ENCODE results near the gene TNNI3K. TPM values are rescaled to one million over a fixed set of nuclear protein-coding genes. Genes with fewer than 3 reads are reported as not detected.

Gene TNNI3K
- total RNA-seq, 6 donors from 2014 or later, result 0.72 to 2.8 (median 2.1) TPM; not detected in 1

- DNase-seq (no peak), ATAC-seq (ENCODE audit: low FRiP score in 2 of 2) (no peak)
- no peaks in the 10 kb centered on the region for H3K36me3 ChIP-seq
- H3K4me3 ChIP-seq, result no peak overlapping the region
- H3K27ac ChIP-seq, result no peak overlapping the region
- no peak for TF ChIP-seq POLR2A (IDR thresholded peaks at IDR 0.05)
- TF ChIP-seq EP300 (IDR thresholded peaks at IDR 0.05), result no peak
- TF ChIP-seq CTCF (IDR thresholded peaks at IDR 0.05), result no peak
- TF ChIP-seq POLR2AphosphoS5 (IDR thresholded peaks at IDR 0.05), result no peak
- 77 to 78% methylated on average over 6 of the region's 6 CpGs for WGBS, 2 donors
- H3K4me1 ChIP-seq, result no peaks in the 10 kb centered on the region
- no peaks in the 10 kb centered on the region for H3K9me3 ChIP-seq
- no peaks in the 10 kb centered on the region for H3K27me3 ChIP-seq
Measured at GRCh38 chr1:74474585-74474984, 239.4 kb downstream of the TNNI3K start.

GRCh38 chr1:74478979-74479378 is 243.8 kb downstream of the TNNI3K start:
- ATAC-seq (ENCODE audit: low FRiP score in 2 of 2) (no peak), DNase-seq (no peak)
- Histone ChIP-seq H3K9me3 (no peaks in the 10 kb centered on the region), H3K4me1 (no peaks in the 10 kb centered on the region), H3K27ac (no peak overlapping the region), H3K36me3 (no peaks in the 10 kb centered on the region), H3K4me3 (no peak overlapping the region), H3K27me3 (no peaks in the 10 kb centered on the region)
- no peak for TF ChIP-seq POLR2A (IDR thresholded peaks at IDR 0.05)
- TF ChIP-seq EP300 (IDR thresholded peaks at IDR 0.05), result no peak
- no peak for TF ChIP-seq POLR2AphosphoS5 (IDR thresholded peaks at IDR 0.05)
- TF ChIP-seq CTCF (IDR thresholded peaks at IDR 0.05), result no peak
- 58 to 78% methylated on average over 2 of the region's 2 CpGs for WGBS, 2 donors

GRCh38 chr1:74480068-74480467 is 244.9 kb downstream of the TNNI3K start:
- no peak for TF ChIP-seq POLR2A (IDR thresholded peaks at IDR 0.05)
- TF ChIP-seq EP300 (IDR thresholded peaks at IDR 0.05), result no peak
- TF ChIP-seq POLR2AphosphoS5 (IDR thresholded peaks at IDR 0.05), result no peak
- no peak for TF ChIP-seq CTCF (IDR thresholded peaks at IDR 0.05)
- H3K4me1 ChIP-seq, result no peaks in the 10 kb centered on the region
- H3K27ac ChIP-seq, result no peak overlapping the region
- WGBS, 2 donors, result 61 to 74% methylated on average over 5 to 6 of the region's 6 CpGs
- H3K27me3 ChIP-seq, result no peaks in the 10 kb centered on the region
- no peak for DNase-seq
- H3K36me3 ChIP-seq, result no peaks in the 10 kb centered on the region
- H3K4me3 ChIP-seq, result no peak overlapping the region
- ATAC-seq (ENCODE audit: low FRiP score in 2 of 2), result no peak
- no peaks in the 10 kb centered on the region for H3K9me3 ChIP-seq

GRCh38 chr1:74481607-74482006 is 246.4 kb downstream of the TNNI3K start:
- TF ChIP-seq EP300 (IDR thresholded peaks at IDR 0.05) (no peak), CTCF (IDR thresholded peaks at IDR 0.05) (no peak), POLR2A (IDR thresholded peaks at IDR 0.05) (no peak)
- Histone ChIP-seq H3K4me3 (no peak overlapping the region), H3K9me3 (no peaks in the 10 kb centered on the region), H3K27me3 (no peaks in the 10 kb centered on the region), H3K4me1 (no peaks in the 10 kb centered on the region), H3K27ac (no peak overlapping the region), H3K36me3 (no peaks in the 10 kb centered on the region)
- DNase-seq (no peak), ATAC-seq (ENCODE audit: low FRiP score in 2 of 2) (no peak)
- WGBS, 2 donors, result 75 to 82% methylated on average over 3 of the region's 3 CpGs

- TF ChIP-seq POLR2A (IDR thresholded peaks at IDR 0.05) (no peak), EP300 (IDR thresholded peaks at IDR 0.05) (no peak), POLR2AphosphoS5 (IDR thresholded peaks at IDR 0.05) (no peak), CTCF (IDR thresholded peaks at IDR 0.05) (no peak)
- no peak overlapping the region for H3K4me3 ChIP-seq
- H3K27me3 ChIP-seq, result no peaks in the 10 kb centered on the region
- WGBS, 2 donors, result 87 to 93% methylated on average over 3 of the region's 3 CpGs
- DNase-seq, result no peak
- no peaks in the 10 kb centered on the region for H3K36me3 ChIP-seq
- H3K4me1 ChIP-seq, result no peaks in the 10 kb centered on the region
- H3K27ac ChIP-seq, result no peak overlapping the region
- no peak for ATAC-seq (ENCODE audit: low FRiP score in 2 of 2)
- no peaks in the 10 kb centered on the region for H3K9me3 ChIP-seq
Measured at GRCh38 chr1:74485622-74486021, 250.4 kb downstream of the TNNI3K start.
